Neural cell (in vitro differentiated cells): ENCODE results near the gene IL31. TPM values are rescaled to one million over a fixed set of nuclear protein-coding genes. Genes with fewer than 3 reads are reported as not detected.

ENCODE experiments used
- H2AFZ ChIP-seq: fragments of 200-600, 300-800 bp; sonication (generic), shearing (Covaris generic); 2 replicates; pipeline ENCODE4 v1.6.0; 2014; ENCODE audit warnings: low read depth, mild to moderate bottlenecking, antibody characterized with exemption, low read length, moderate library complexity
- H3F3A ChIP-seq: fragments of 200-600 bp; shearing (Covaris generic); 2 replicates; pipeline ENCODE4 v1.6.1; 2016; ENCODE audit warnings: mild to moderate bottlenecking, moderate library complexity, mixed read lengths, antibody characterized with exemption, low read length; ENCODE audit not compliant: insufficient read depth, poor library complexity, severe bottlenecking
- H3K27ac ChIP-seq: fragments of 200-600, 300-800 bp; sonication (generic), shearing (Covaris generic); 2 replicates; pipeline ENCODE4 v1.5.1; 2014; ENCODE audit warnings: mild to moderate bottlenecking, low read length, moderate library complexity
- H3K27me3 ChIP-seq: fragments of 300-800, 200-600 bp; sonication (generic), shearing (Covaris generic); 2 replicates; pipeline ENCODE4 v1.6.0; 2014; ENCODE audit warnings: mild to moderate bottlenecking, low read depth, low read length, moderate library complexity; ENCODE audit not compliant: insufficient read depth
- H3K36me3 ChIP-seq: fragments of 300-800, 200-600 bp; sonication (generic), shearing (Covaris generic); 2 replicates; pipeline ENCODE4 v1.5.1; 2014; ENCODE audit warnings: mild to moderate bottlenecking, antibody characterized with exemption, low read length, moderate library complexity; ENCODE audit not compliant: insufficient read depth
- H3K4me2 ChIP-seq: fragments of 300-800, 200-600 bp; sonication (generic), shearing (Covaris generic); 2 replicates; pipeline ENCODE4 v1.6.0; 2014; ENCODE audit warnings: mild to moderate bottlenecking, low read length
- H3K4me3 ChIP-seq: fragments of 300-800, 200-600 bp; sonication (generic), shearing (Covaris generic); 2 replicates; pipeline ENCODE4 v1.5.1; 2014; ENCODE audit warnings: mild to moderate bottlenecking, low read length, moderate library complexity
- H3K79me2 ChIP-seq: fragments of 200-600 bp; shearing (Covaris generic); replicated peaks from 2 replicates; pipeline ENCODE4 v1.6.0; 2014; ENCODE audit warnings: mild to moderate bottlenecking, low read length, moderate library complexity; ENCODE audit not compliant: insufficient read depth
- H3K9ac ChIP-seq: fragments of 300-800, 200-600 bp; sonication (generic), shearing (Covaris generic); 2 replicates; pipeline ENCODE4 v1.6.1; 2016; ENCODE audit warnings: mild to moderate bottlenecking, low read length, mixed read lengths
- H3K9me2 ChIP-seq: fragments of 200-600 bp; shearing (Covaris generic); 2 replicates; pipeline ENCODE4 v1.6.1; 2016; ENCODE audit warnings: mild to moderate bottlenecking, low read length, mixed read lengths; ENCODE audit not compliant: insufficient read depth
- H3K9me3 ChIP-seq: fragments of 200-600, 300-800 bp; sonication (generic), shearing (Covaris generic); 2 replicates; pipeline ENCODE4 v1.6.1; 2016; ENCODE audit warnings: mild to moderate bottlenecking, mixed run types, low read length, moderate library complexity, mixed read lengths
- H4K20me1 ChIP-seq: fragments of 200-600 bp; shearing (Covaris generic); 2 replicates; pipeline ENCODE4 v1.6.1; 2016; ENCODE audit warnings: mild to moderate bottlenecking, mixed run types; ENCODE audit not compliant: insufficient read depth
- CTCF ChIP-seq: fragments of 450-650 bp; IDR thresholded peaks from 2 replicates; pipeline ENCODE4 v1.5.1; 2014; ENCODE audit warnings: antibody characterized with exemption, mild to moderate bottlenecking, moderate library complexity; ENCODE audit not compliant: poor library complexity, severe bottlenecking
- EP300 ChIP-seq: fragments of 450-650 bp; conservative IDR thresholded peaks from 2 replicates; pipeline ENCODE4 v1.6.1; 2014; ENCODE audit warnings: antibody characterized with exemption, mild to moderate bottlenecking, moderate library complexity; ENCODE audit not compliant: poor library complexity, severe bottlenecking
- EZH2 ChIP-seq: fragments of 200-600, 300-800 bp; shearing (Covaris generic), sonication (generic); IDR thresholded peaks from 2 replicates; pipeline ENCODE4 v1.6.1; 2014; ENCODE audit warnings: antibody characterized with exemption, low read length, borderline replicate concordance, mild to moderate bottlenecking; ENCODE audit not compliant: insufficient read depth, poor library complexity, severe bottlenecking
- MXI1 ChIP-seq: fragments of 450-650 bp; conservative IDR thresholded peaks from 2 replicates; pipeline ENCODE4 v1.6.1; 2014; ENCODE audit warnings: antibody characterized with exemption, mild to moderate bottlenecking; ENCODE audit not compliant: poor library complexity, severe bottlenecking
- POLR2AphosphoS5 ChIP-seq: IDR thresholded peaks from 2 replicates; pipeline ENCODE4 v1.6.1; 2012
- RAD21 ChIP-seq: fragments of 450-650 bp; conservative IDR thresholded peaks from 2 replicates; pipeline ENCODE4 v1.6.1; 2014; ENCODE audit warnings: antibody characterized with exemption, mild to moderate bottlenecking, moderate library complexity
- REST ChIP-seq: IDR thresholded peaks from 2 replicates; pipeline ENCODE4 v1.6.1; 2012; ENCODE audit warnings: borderline replicate concordance
- SMC3 ChIP-seq: fragments of 450-650 bp; conservative IDR thresholded peaks from 2 replicates; pipeline ENCODE4 v1.6.1; 2014; ENCODE audit warnings: antibody characterized with exemption, mild to moderate bottlenecking, moderate library complexity; ENCODE audit not compliant: poor library complexity
- TAF1 ChIP-seq: IDR thresholded peaks from 2 replicates; pipeline ENCODE4 v1.6.1; 2012; ENCODE audit warnings: low read depth
- polyA plus RNA-seq: library from polyadenylated mRNA; depleted of rRNA; stranded (reverse); fragments of >200 nt; gene quantifications from 2 replicates; pipeline ENCODE4 v1.2.3, GENCODE V29; 2014

IL31 gene
- polyA plus RNA-seq, 1 donor from 2014 or later, result not detected

- Histone ChIP-seq H3K4me3 (no peak overlapping the region), H3K9me2 (no peaks in the 10 kb centered on the region), H2AFZ (no peak overlapping the region), H3K36me3 (no peaks in the 10 kb centered on the region), H3K4me2 (no peak overlapping the region), H3K9ac (no peak overlapping the region), H3K79me2 (no peaks in the 10 kb centered on the region), H3F3A (no peaks in the 10 kb centered on the region), H3K9me3 (no peaks in the 10 kb centered on the region), H3K27ac (no peak overlapping the region), H3K27me3 (no peaks in the 10 kb centered on the region), H4K20me1 (no peaks in the 10 kb centered on the region)
- TF ChIP-seq TAF1, result no peak
Observed at GRCh38 chr12:122129131-122129530, 44.9 kb downstream of the IL31 start.

GRCh38 chr12:122128481-122128880 is 45.5 kb downstream of the IL31 start:
- Histone ChIP-seq H4K20me1 (no peaks in the 10 kb centered on the region), H3K27ac (no peak overlapping the region), H3K36me3 (no peaks in the 10 kb centered on the region), H3K4me2 (no peak overlapping the region), H3F3A (no peaks in the 10 kb centered on the region), H3K9me2 (no peaks in the 10 kb centered on the region), H2AFZ (no peak overlapping the region), H3K79me2 (no peaks in the 10 kb centered on the region), H3K9ac (no peak overlapping the region), H3K9me3 (no peaks in the 10 kb centered on the region), H3K27me3 (no peaks in the 10 kb centered on the region), H3K4me3 (no peak overlapping the region)
- no peak for TF ChIP-seq EZH2
- no peak for TF ChIP-seq TAF1
- TF ChIP-seq POLR2AphosphoS5, result no peak
- TF ChIP-seq MXI1, result no peak
- TF ChIP-seq SMC3, result no peak
- TF ChIP-seq RAD21, result no peak
- TF ChIP-seq REST, result no peak
- no peak for TF ChIP-seq EP300

DNA sequence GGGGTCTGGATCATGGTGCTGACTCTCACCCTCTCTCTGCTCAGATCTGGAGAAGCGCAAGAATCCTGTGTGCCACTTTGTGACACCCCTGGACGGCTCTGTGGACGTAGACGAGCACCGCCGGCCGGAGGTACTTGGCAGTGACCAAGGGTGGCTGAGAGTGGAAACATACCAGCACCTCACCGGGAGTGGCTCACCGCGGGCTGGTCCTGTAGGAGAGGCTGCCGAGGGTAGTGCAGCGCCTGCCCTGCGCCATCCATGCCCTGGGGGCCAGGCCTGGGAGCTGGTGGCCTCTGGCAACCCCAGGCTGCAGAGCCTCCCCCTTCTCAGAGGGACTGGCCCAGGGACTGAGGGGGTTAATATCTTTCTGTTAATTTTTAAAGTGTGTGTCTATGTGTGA is 46.2 kb downstream of the IL31 start:
- Histone ChIP-seq H3K9me3 (no peaks in the 10 kb centered on the region), H3K4me3 (no peak overlapping the region), H3F3A (no peaks in the 10 kb centered on the region), H3K9me2 (no peaks in the 10 kb centered on the region), H3K4me2 (no peak overlapping the region), H4K20me1 (no peaks in the 10 kb centered on the region), H3K27me3 (no peaks in the 10 kb centered on the region), H2AFZ (no peak overlapping the region), H3K9ac (no peak overlapping the region), H3K36me3 (no peaks in the 10 kb centered on the region), H3K27ac (no peak overlapping the region), H3K79me2 (no peaks in the 10 kb centered on the region)
- no peak for TF ChIP-seq REST
- no peak for TF ChIP-seq TAF1
- TF ChIP-seq CTCF, result no peak
- TF ChIP-seq EP300, result no peak
- TF ChIP-seq SMC3, result no peak
- TF ChIP-seq MXI1, result no peak
- TF ChIP-seq POLR2AphosphoS5, result no peak
- no peak for TF ChIP-seq RAD21
